Measurements from ENCODE around the gene EPN2. TPM values are rescaled to one million over a fixed set of nuclear protein-coding genes. Genes with fewer than 3 reads are reported as not detected.

The EPN2 gene
- total RNA-seq, 2 experiments from 2014 or later: 20.1 to 20.4 TPM

DNA sequence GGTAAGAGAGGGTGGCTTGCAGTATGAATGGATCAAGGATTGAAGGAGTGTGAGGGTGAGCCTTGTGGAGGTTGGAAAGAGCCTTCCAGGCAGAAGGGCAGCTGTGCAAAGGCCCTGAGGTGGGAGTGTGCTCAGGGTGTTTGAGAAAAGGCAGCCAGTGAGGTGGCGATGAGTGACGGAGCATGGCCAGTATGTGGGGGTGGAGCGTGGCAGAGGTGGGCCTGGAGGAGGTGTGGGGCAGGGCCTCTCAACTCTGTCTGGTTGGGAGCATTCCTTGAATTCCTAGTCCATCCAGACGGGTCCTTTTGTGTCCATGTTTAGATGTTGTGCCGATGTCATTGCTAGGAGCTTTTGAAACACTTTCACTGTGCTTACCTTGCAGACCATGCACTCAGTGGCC is 51.3 kb downstream of the EPN2 start:
- BruUV-seq (replicated peaks): no TSS peak
- no peak overlapping the region for H2AFZ ChIP-seq (ENCODE audit: low read length)
- H3K27ac ChIP-seq (ENCODE audit: low read depth, low read length, poor library complexity, severe bottlenecking): no peak overlapping the region
- H3K4me2 ChIP-seq (ENCODE audit: low read length): no peak overlapping the region
- ChIA-PET POLR2A (no interaction called here), CTCF (ENCODE audit: unreplicated experiment) (no interaction called here)
- H3K9me2 ChIP-seq (ENCODE audit: insufficient read depth, low read length): no peaks in the 10 kb centered on the region
- no peaks in the 10 kb centered on the region for H3K36me3 ChIP-seq (ENCODE audit: insufficient read depth, low read length)
- no peak overlapping the region for H3K4me3 ChIP-seq (ENCODE audit: low read depth, low read length, poor library complexity, severe bottlenecking)
- DNase-seq (ENCODE audit: low spot score): no peak
- H3K4me1 ChIP-seq (ENCODE audit: insufficient read depth, low read length, poor library complexity, severe bottlenecking): peaks cover 24% of the 10 kb centered on the region
- intact Hi-C loops (cut with micrococcal nuclease; ENCODE audit: unreplicated experiment): no loop called here
- no peak for TF ChIP-seq EZH2phosphoT487 (IDR thresholded peaks at IDR 0.05; ENCODE audit: borderline replicate concordance, low read depth, low read length)
- TF ChIP-seq, protein P1, sequence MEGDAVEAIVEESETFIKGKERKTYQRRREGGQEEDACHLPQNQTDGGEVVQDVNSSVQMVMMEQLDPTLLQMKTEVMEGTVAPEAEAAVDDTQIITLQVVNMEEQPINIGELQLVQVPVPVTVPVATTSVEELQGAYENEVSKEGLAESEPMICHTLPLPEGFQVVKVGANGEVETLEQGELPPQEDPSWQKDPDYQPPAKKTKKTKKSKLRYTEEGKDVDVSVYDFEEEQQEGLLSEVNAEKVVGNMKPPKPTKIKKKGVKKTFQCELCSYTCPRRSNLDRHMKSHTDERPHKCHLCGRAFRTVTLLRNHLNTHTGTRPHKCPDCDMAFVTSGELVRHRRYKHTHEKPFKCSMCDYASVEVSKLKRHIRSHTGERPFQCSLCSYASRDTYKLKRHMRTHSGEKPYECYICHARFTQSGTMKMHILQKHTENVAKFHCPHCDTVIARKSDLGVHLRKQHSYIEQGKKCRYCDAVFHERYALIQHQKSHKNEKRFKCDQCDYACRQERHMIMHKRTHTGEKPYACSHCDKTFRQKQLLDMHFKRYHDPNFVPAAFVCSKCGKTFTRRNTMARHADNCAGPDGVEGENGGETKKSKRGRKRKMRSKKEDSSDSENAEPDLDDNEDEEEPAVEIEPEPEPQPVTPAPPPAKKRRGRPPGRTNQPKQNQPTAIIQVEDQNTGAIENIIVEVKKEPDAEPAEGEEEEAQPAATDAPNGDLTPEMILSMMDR (conservative IDR thresholded peaks at IDR 0.05; ENCODE audit: low read length): no peak
- H3K79me2 ChIP-seq (ENCODE audit: insufficient read depth, low read depth, low read length): no peaks in the 10 kb centered on the region
- no peaks in the 10 kb centered on the region for H3K9me3 ChIP-seq (ENCODE audit: low read length)
- H4K20me1 ChIP-seq (ENCODE audit: insufficient read depth, low read length): peaks cover 18% of the 10 kb centered on the region; the same call in 1 of the 2 replicates

DNA sequence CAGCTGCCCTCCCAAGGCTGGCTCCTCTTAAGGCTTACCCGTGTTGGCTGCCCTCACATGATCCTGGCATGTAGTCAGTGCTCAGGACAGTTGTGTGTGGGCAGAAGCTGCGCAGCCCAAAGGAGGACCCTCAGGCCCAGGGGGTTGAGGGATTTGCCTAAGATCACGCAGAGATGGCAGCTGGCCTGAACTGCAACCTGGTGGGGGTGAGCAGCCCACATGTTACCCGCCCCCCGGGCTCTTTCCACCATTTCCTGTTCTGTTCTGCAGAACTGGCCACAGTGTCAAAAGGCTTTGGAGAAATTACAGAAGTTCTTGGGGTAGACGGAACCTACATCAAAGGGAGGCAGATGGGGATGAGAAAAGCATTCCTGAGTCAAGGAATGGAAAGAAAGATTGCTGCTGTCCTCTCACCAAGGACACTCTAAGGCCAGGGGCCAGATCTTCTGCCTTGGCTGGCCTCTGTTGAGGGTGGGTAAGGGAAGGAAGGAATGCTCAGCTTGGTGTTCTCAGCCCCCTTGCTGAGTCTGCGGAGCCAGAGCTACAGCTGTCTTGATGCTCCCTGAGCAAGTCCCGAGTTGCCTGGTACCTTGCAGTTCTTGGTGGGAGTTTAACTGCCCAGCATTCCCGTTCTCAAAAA is 53.0 kb downstream of the EPN2 start:
- BruUV-seq (replicated peaks): no TSS peak
- DNase-seq (ENCODE audit: low spot score): peak; percentile 21
- peaks cover 6% of the 10 kb centered on the region; the same call in 1 of the 2 replicates for H4K20me1 ChIP-seq (ENCODE audit: insufficient read depth, low read length)
- ChIA-PET CTCF (ENCODE audit: unreplicated experiment) (no interaction called here), POLR2A (no interaction called here)
- intact Hi-C loops (cut with micrococcal nuclease; ENCODE audit: unreplicated experiment): no loop called here
- H3K27ac ChIP-seq (ENCODE audit: low read depth, low read length, poor library complexity, severe bottlenecking): no peak overlapping the region
- no peak overlapping the region for H3K4me2 ChIP-seq (ENCODE audit: low read length)
- H3K79me2 ChIP-seq (ENCODE audit: insufficient read depth, low read depth, low read length): no peaks in the 10 kb centered on the region
- no peaks in the 10 kb centered on the region for H3K9me3 ChIP-seq (ENCODE audit: low read length)
- no peaks in the 10 kb centered on the region for H3K9me2 ChIP-seq (ENCODE audit: insufficient read depth, low read length)
- no peak for TF ChIP-seq EZH2phosphoT487 (IDR thresholded peaks at IDR 0.05; ENCODE audit: borderline replicate concordance, low read depth, low read length)
- TF ChIP-seq, protein P1 (conservative IDR thresholded peaks at IDR 0.05; ENCODE audit: low read length): no peak
- H3K4me1 ChIP-seq (ENCODE audit: insufficient read depth, low read length, poor library complexity, severe bottlenecking): peaks cover 16% of the 10 kb centered on the region
- no peak overlapping the region for H3K4me3 ChIP-seq (ENCODE audit: low read depth, low read length, poor library complexity, severe bottlenecking)
- H2AFZ ChIP-seq (ENCODE audit: low read length): no peak overlapping the region
- no peaks in the 10 kb centered on the region for H3K36me3 ChIP-seq (ENCODE audit: insufficient read depth, low read length)

DNA sequence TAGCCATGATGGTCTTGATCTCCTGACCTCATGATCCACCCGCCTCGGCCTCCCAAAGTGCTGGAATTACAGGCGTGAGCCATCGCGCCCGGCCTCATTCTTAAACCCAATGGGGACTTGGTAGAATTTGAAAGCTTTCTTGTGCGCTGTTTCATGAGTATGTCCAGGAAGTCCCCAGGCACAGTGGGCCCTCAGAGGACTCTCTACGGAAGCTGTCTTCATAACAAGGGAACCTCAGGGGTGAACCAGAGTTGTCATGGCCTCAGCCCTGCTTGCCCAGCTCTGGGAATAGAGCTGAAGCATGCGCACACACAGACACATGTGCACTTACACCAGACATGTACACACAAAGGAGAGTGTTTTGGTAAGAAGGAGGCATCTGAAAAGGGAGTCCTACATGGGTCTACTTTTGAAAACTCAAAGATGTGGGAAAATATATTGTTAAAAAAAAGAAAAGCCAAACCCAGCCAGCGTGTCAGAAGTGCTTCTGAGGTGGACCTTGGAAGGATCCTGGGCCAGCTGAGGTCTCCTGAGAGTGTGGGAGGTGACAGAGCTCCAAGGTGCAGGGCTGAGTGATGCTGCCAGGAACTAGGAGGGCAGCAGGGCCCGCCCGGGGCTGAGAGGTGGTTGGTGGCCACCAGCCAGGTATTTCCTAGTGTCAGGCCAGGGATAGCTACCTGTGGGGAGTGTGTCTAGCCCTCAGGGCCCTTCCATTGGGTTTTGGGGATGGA is 54.6 kb downstream of the EPN2 start:
- BruUV-seq (replicated peaks): no TSS peak
- H3K79me2 ChIP-seq (ENCODE audit: insufficient read depth, low read depth, low read length): no peaks in the 10 kb centered on the region
- ChIA-PET CTCF (ENCODE audit: unreplicated experiment) (no interaction called here), POLR2A (no interaction called here)
- no peaks in the 10 kb centered on the region for H3K9me2 ChIP-seq (ENCODE audit: insufficient read depth, low read length)
- DNase-seq (ENCODE audit: low spot score): no peak
- no peaks in the 10 kb centered on the region for H3K36me3 ChIP-seq (ENCODE audit: insufficient read depth, low read length)
- H3K4me1 ChIP-seq (ENCODE audit: insufficient read depth, low read length, poor library complexity, severe bottlenecking): peaks cover 18% of the 10 kb centered on the region
- H2AFZ ChIP-seq (ENCODE audit: low read length): no peak overlapping the region
- no peak overlapping the region for H3K4me3 ChIP-seq (ENCODE audit: low read depth, low read length, poor library complexity, severe bottlenecking)
- H3K27ac ChIP-seq (ENCODE audit: low read depth, low read length, poor library complexity, severe bottlenecking): no peak overlapping the region
- H4K20me1 ChIP-seq (ENCODE audit: insufficient read depth, low read length): no peaks in the 10 kb centered on the region
- H3K9me3 ChIP-seq (ENCODE audit: low read length): no peaks in the 10 kb centered on the region
- TF ChIP-seq EZH2phosphoT487 (IDR thresholded peaks at IDR 0.05; ENCODE audit: borderline replicate concordance, low read depth, low read length): no peak
- TF ChIP-seq, protein P1 (conservative IDR thresholded peaks at IDR 0.05; ENCODE audit: low read length): no peak
- intact Hi-C loops (cut with micrococcal nuclease; ENCODE audit: unreplicated experiment): no loop called here
- H3K4me2 ChIP-seq (ENCODE audit: low read length): no peak overlapping the region

Data from OCI-LY7 (cell line).